WTC11 (cell line): ENCODE data around the gene CATSPERZ. TPM values are rescaled to one million over a fixed set of nuclear protein-coding genes. Genes with fewer than 3 reads are reported as not detected.
A peak's percentile ranks its signal among the peaks of the same experiment; 100 is the strongest.

Source experiments
- ATAC-seq: fragments of 200-7000 bp; cut with Tn5 transposase; 2 replicates; pipeline ENCODE4 v1.10.0; 2021; ENCODE audit warnings: mild to moderate bottlenecking, moderate library complexity
- CTCF ChIA-PET: fragments of 300-600 bp; sonication (Branson Sonifier 250); formaldehyde crosslinking; loops from one replicate; lab custom pipeline; 2021; ENCODE audit warnings: antibody characterized with exemption; lab: Charles Lee
- POLR2A ChIA-PET: fragments of 350-600 bp; sonication (Branson Sonifier 250); formaldehyde crosslinking; loops from one replicate; lab custom pipeline; 2021; ENCODE audit warnings: antibody characterized with exemption; lab: Charles Lee
- DNase-seq: peaks from one replicate; pipeline ENCODE4 v3.0.0; 2021; ENCODE audit warnings: low spot score
- H3K27ac Mint-ChIP-seq: 2 replicates; pipeline ENCODE4 v1.8.0; 2021; ENCODE audit warnings: mixed read lengths
- H3K27me3 Mint-ChIP-seq: 2 replicates; pipeline ENCODE4 v1.8.0; 2021; ENCODE audit warnings: low read depth, mild to moderate bottlenecking, moderate library complexity, mixed read lengths
- H3K36me3 Mint-ChIP-seq: 2 replicates; pipeline ENCODE4 v1.8.0; 2021; ENCODE audit warnings: mixed read lengths
- H3K4me1 Mint-ChIP-seq: 2 replicates; pipeline ENCODE4 v1.8.0; 2022; ENCODE audit warnings: mixed read lengths
- H3K4me3 Mint-ChIP-seq: 2 replicates; pipeline ENCODE4 v1.8.0; 2021; ENCODE audit warnings: mild to moderate bottlenecking, moderate library complexity, mixed read lengths
- H3K9me3 Mint-ChIP-seq: 2 replicates; pipeline ENCODE4 v1.8.0; 2021; ENCODE audit warnings: mixed read lengths
- ATF2 ChIP-seq: sonication (generic); formaldehyde crosslinking; IDR thresholded peaks from 2 replicates; pipeline ENCODE4 v1.8.1; 2022; ENCODE audit warnings: low read depth, missing genetic modification reagents, borderline replicate concordance
- CREB1 ChIP-seq: sonication (generic); formaldehyde crosslinking; IDR thresholded peaks from 2 replicates; pipeline ENCODE4 v1.8.0; 2023; ENCODE audit warnings: mild to moderate bottlenecking, missing genetic modification reagents
- E2F1 ChIP-seq: sonication (generic); formaldehyde crosslinking; IDR thresholded peaks from 2 replicates; pipeline ENCODE4 v1.8.0; 2022; ENCODE audit warnings: mild to moderate bottlenecking, missing genetic modification reagents
- E2F5 ChIP-seq: sonication (generic); formaldehyde crosslinking; IDR thresholded peaks from 2 replicates; pipeline ENCODE4 v1.8.1; 2022; ENCODE audit warnings: mild to moderate bottlenecking, moderate library complexity, missing genetic modification reagents
- EMX1 ChIP-seq: fragments of 250-450 bp; sonication (Bioruptor Pico); IDR thresholded peaks from 2 replicates; pipeline ENCODE4 v1.8.0; 2021; ENCODE audit warnings: mild to moderate bottlenecking
- ETV6 ChIP-seq: sonication (generic); formaldehyde crosslinking; IDR thresholded peaks from 2 replicates; pipeline ENCODE4 v1.8.1; 2022; ENCODE audit warnings: mild to moderate bottlenecking, missing genetic modification reagents
- FOXJ3 ChIP-seq: sonication (generic); formaldehyde crosslinking; IDR thresholded peaks from 2 replicates; pipeline ENCODE4 v1.9.0; 2021; ENCODE audit warnings: missing genetic modification reagents, mild to moderate bottlenecking, borderline replicate concordance
- FOXP1 ChIP-seq: sonication (generic); formaldehyde crosslinking; IDR thresholded peaks from 2 replicates; pipeline ENCODE4 v1.8.0; 2022; ENCODE audit warnings: missing genetic modification reagents, mild to moderate bottlenecking, moderate library complexity, borderline replicate concordance
- JAZF1 ChIP-seq: fragments of 250-450 bp; sonication (Bioruptor Pico); IDR thresholded peaks from 2 replicates; pipeline ENCODE4 v1.9.0; 2021; ENCODE audit warnings: moderate library complexity, mild to moderate bottlenecking, inconsistent platforms
- MAX ChIP-seq: sonication (generic); formaldehyde crosslinking; IDR thresholded peaks from 2 replicates; pipeline ENCODE4 v1.8.0; 2022; ENCODE audit warnings: mild to moderate bottlenecking, missing genetic modification reagents
- RORB ChIP-seq: fragments of 250-450 bp; sonication (Bioruptor Pico); IDR thresholded peaks from 2 replicates; pipeline ENCODE4 v1.9.0; 2021; ENCODE audit warnings: mild to moderate bottlenecking
- SMAD3 ChIP-seq: sonication (generic); formaldehyde crosslinking; IDR thresholded peaks from 2 replicates; pipeline ENCODE4 v1.8.0; 2022; ENCODE audit warnings: missing genetic modification reagents, mild to moderate bottlenecking, borderline replicate concordance
- SOX15 ChIP-seq: fragments of 250-450 bp; sonication (Bioruptor Pico); IDR thresholded peaks from 2 replicates; pipeline ENCODE4 v1.9.0; 2021; ENCODE audit warnings: mild to moderate bottlenecking
- STAT6 ChIP-seq: sonication (generic); formaldehyde crosslinking; conservative IDR thresholded peaks from 2 replicates; pipeline ENCODE4 v1.8.1; 2023; ENCODE audit warnings: mild to moderate bottlenecking, low read depth, missing genetic modification reagents, moderate library complexity
- TCF7 ChIP-seq: sonication (generic); formaldehyde crosslinking; IDR thresholded peaks from 2 replicates; pipeline ENCODE4 v1.8.0; 2022; ENCODE audit warnings: mild to moderate bottlenecking, low read depth, missing genetic modification reagents, moderate library complexity
- TEAD4 ChIP-seq: sonication (generic); formaldehyde crosslinking; IDR thresholded peaks from 2 replicates; pipeline ENCODE4 v1.8.0; 2022; ENCODE audit warnings: mild to moderate bottlenecking, missing genetic modification reagents
- TP53 ChIP-seq: sonication (generic); formaldehyde crosslinking; IDR thresholded peaks from 2 replicates; pipeline ENCODE4 v1.8.1; 2023; ENCODE audit warnings: mild to moderate bottlenecking, missing genetic modification reagents
- USF2 ChIP-seq: sonication (generic); formaldehyde crosslinking; IDR thresholded peaks from 2 replicates; pipeline ENCODE4 v1.8.1; 2023; ENCODE audit warnings: mild to moderate bottlenecking, missing genetic modification reagents, moderate library complexity
- ZNF219 ChIP-seq: sonication (generic); formaldehyde crosslinking; IDR thresholded peaks from 2 replicates; pipeline ENCODE4 v1.8.0; 2023; ENCODE audit warnings: missing genetic modification reagents, mild to moderate bottlenecking, borderline replicate concordance
- ZNF281 ChIP-seq: sonication (generic); formaldehyde crosslinking; IDR thresholded peaks from 2 replicates; pipeline ENCODE4 v1.8.0; 2023; ENCODE audit warnings: mild to moderate bottlenecking, missing genetic modification reagents
- ZNF396 ChIP-seq: fragments of 250-450 bp; sonication (Bioruptor Pico); IDR thresholded peaks from 2 replicates; pipeline ENCODE4 v1.8.0; 2021; ENCODE audit warnings: mild to moderate bottlenecking, moderate library complexity, borderline replicate concordance
- ZNF512 ChIP-seq: sonication (generic); formaldehyde crosslinking; IDR thresholded peaks from 2 replicates; pipeline ENCODE4 v1.8.1; 2022; ENCODE audit warnings: missing genetic modification reagents, borderline replicate concordance
- total RNA-seq: library from RNA; stranded (reverse); gene quantifications from 3 replicates; pipeline ENCODE4 v1.2.3, GENCODE V29; 2021

Gene CATSPERZ
- total RNA-seq, 1 experiment from 2014 or later = 2.5 TPM

GRCh38 chr11:64304032-64304315, 3.8 kb downstream of the CATSPERZ start:
- POLR2A ChIA-PET = interaction anchor here (0.9 to 2.6 kb wide), 8 partner anchors 14 to 72 kb away, joined by 3 to 25 read pairs (median 4); partner anchors contain the start of genes PRDX5 and TRMT112
- peaks cover 16% of the 10 kb centered on the region for H3K4me1 Mint-ChIP-seq
- no peak for ATAC-seq
- H3K36me3 Mint-ChIP-seq = peaks cover 3% of the 10 kb centered on the region
- H3K27ac Mint-ChIP-seq = peak overlapping the region; percentile 100
- no peak for TF ChIP-seq CREB1 (CRISPR knock-in tag)
- no peak for TF ChIP-seq ZNF512 (CRISPR knock-in tag)
- no peak for TF ChIP-seq SMAD3 (CRISPR knock-in tag)
- TF ChIP-seq TP53 (CRISPR knock-in tag) = no peak
- no peak for TF ChIP-seq FOXJ3 (CRISPR knock-in tag)
- TF ChIP-seq MAX (CRISPR knock-in tag) = no peak
- no peak for TF ChIP-seq STAT6 (CRISPR knock-in tag)
- TF ChIP-seq ZNF281 (CRISPR knock-in tag) = no peak
- no peak for TF ChIP-seq RORB
- TF ChIP-seq JAZF1 (CRISPR knock-in tag) = no peak
- TF ChIP-seq TEAD4 = no peak
- TF ChIP-seq SOX15 (CRISPR knock-in tag) = no peak
- TF ChIP-seq TCF7 = no peak
- no peak for TF ChIP-seq E2F1 (CRISPR knock-in tag)
- no peak for TF ChIP-seq ZNF396
- TF ChIP-seq ETV6 (CRISPR knock-in tag) = no peak
- TF ChIP-seq, all 79 proteins: peak for 0
- Mint-ChIP-seq H3K4me3 (peak overlapping the region; percentile 91), H3K27me3 (peaks cover 31% of the 10 kb centered on the region), H3K9me3 (no peaks in the 10 kb centered on the region)
- no peak for DNase-seq
- CTCF ChIA-PET = interaction anchor here (0.7 to 5.6 kb wide), 35 partner anchors 8 to 370 kb away, joined by 3 to 151 read pairs (median 7); partner anchors contain the start of genes BAD, FERMT3, FKBP2 and GPR137

- H3K4me1 Mint-ChIP-seq = peaks cover 16% of the 10 kb centered on the region
- POLR2A ChIA-PET = interaction anchor here (0.6 to 2.6 kb wide), 11 partner anchors 13 to 474 kb away, joined by 3 to 25 read pairs (median 4); partner anchors contain the start of genes PRDX5 and TRMT112
- no peaks in the 10 kb centered on the region for H3K9me3 Mint-ChIP-seq
- CTCF ChIA-PET = interaction anchor here (0.6 to 5.6 kb wide), 43 partner anchors 8 to 370 kb away, joined by 3 to 151 read pairs (median 5); partner anchors contain the start of genes BAD, DNAJC4, FERMT3 and FKBP2
- DNase-seq (peak; percentile 97), ATAC-seq (peak; percentile 31)
- H3K27ac Mint-ChIP-seq = peak overlapping the region; percentile 100
- H3K36me3 Mint-ChIP-seq = peaks cover 3% of the 10 kb centered on the region
- H3K4me3 Mint-ChIP-seq = peak overlapping the region; percentile 91
- peaks cover 26% of the 10 kb centered on the region for H3K27me3 Mint-ChIP-seq
- peak; percentile 35; the same call in 1 of the 2 replicates for TF ChIP-seq E2F5
- TF ChIP-seq ZNF219 (CRISPR knock-in tag) = no peak
- TF ChIP-seq USF2 (CRISPR knock-in tag) = peak; percentile 60; the same call in 1 of the 2 replicates
- TF ChIP-seq EMX1 = no peak
- 0 out of 2 replicates have a peak, but pooled peaks have one; percentile 25 for TF ChIP-seq CREB1 (CRISPR knock-in tag)
- no peak for TF ChIP-seq FOXP1 (CRISPR knock-in tag)
- peak; percentile 77; the same call in 1 of the 2 replicates for TF ChIP-seq SMAD3 (CRISPR knock-in tag)
- TF ChIP-seq ATF2 (CRISPR knock-in tag) = no peak
- no peak for TF ChIP-seq JAZF1 (CRISPR knock-in tag)
Observed at GRCh38 chr11:64304316-64305072, 4.3 kb downstream of the CATSPERZ start.
